SK-N-SH (cell line): ENCODE measurements around the gene P2RY14. TPM values are rescaled to one million over a fixed set of nuclear protein-coding genes. Genes with fewer than 3 reads are reported as not detected.

Experiments
- CTCF ChIA-PET: fragments of 300-600, 350-600 bp; formaldehyde crosslinking; extraction: SDS; loops from one replicate; lab custom pipeline; 2021; lab: Yijun Ruan, JAX
- POLR2A ChIA-PET: fragments of 350-600 bp; sonication (Branson Sonifier 250); formaldehyde crosslinking; extraction: SDS; loops from one replicate; lab custom pipeline; 2020; ENCODE audit warnings: antibody characterized with exemption, inconsistent platforms; lab: Yijun Ruan, JAX
- DNase-seq: peaks from one replicate; pipeline ENCODE4 v3.0.0; 2012
- H2AFZ ChIP-seq: fragments of 200-600 bp; sonication (generic); 2 replicates; pipeline ENCODE4 v1.8.1; 2016; ENCODE audit warnings: antibody characterized with exemption, mild to moderate bottlenecking, low read depth
- H3F3A ChIP-seq: fragments of 200-600 bp; sonication (generic); replicated peaks from 2 replicates; pipeline ENCODE3; 2016; ENCODE audit warnings: antibody characterized with exemption, mild to moderate bottlenecking; ENCODE audit not compliant: insufficient read depth
- H3K27ac ChIP-seq, 2 experiments: fragments of 200-500 bp in 1 of 2; fragments of 200-600 bp in 1 of 2; sonication (Bioruptor generic) in 1 of 2; sonication (generic), shearing (Covaris generic) in 1 of 2; 2 replicates each; pipeline versions ENCODE4 v1.5.1 to v1.6.1; 2014 to 2016; ENCODE audit warnings: low read depth in 2 of 2, inconsistent platforms in 1 of 2, low read length in 1 of 2, mild to moderate bottlenecking in 1 of 2, mixed read lengths in 1 of 2
- H3K27me3 ChIP-seq: fragments of 200-600 bp; sonication (generic), shearing (Covaris generic); 2 replicates; pipeline ENCODE4 v1.6.1; 2016; ENCODE audit warnings: mixed run types; ENCODE audit not compliant: insufficient read depth
- H3K36me3 ChIP-seq, 2 experiments: fragments of 200-500 bp in 1 of 2; fragments of 200-600 bp in 1 of 2; sonication (Bioruptor generic) in 1 of 2; sonication (generic) in 1 of 2; replicated peaks in 1 of 2; 2 replicates each; pipeline versions ENCODE3 to v1.5.1; 2014 to 2016; ENCODE audit warnings: low read length in 1 of 2, mild to moderate bottlenecking in 1 of 2; ENCODE audit not compliant: insufficient read depth in 2 of 2, control insufficient read depth in 1 of 2
- H3K4me1 ChIP-seq, 2 experiments: fragments of 200-500 bp in 1 of 2; fragments of 200-600 bp in 1 of 2; sonication (Bioruptor generic) in 1 of 2; sonication (generic), shearing (Covaris generic) in 1 of 2; 2 replicates each; pipeline versions ENCODE4 v1.5.1 to v1.6.1; 2014 to 2016; ENCODE audit warnings: low read depth in 1 of 2, low read length in 1 of 2, mixed run types in 1 of 2; ENCODE audit not compliant: insufficient read depth in 2 of 2, control insufficient read depth in 1 of 2
- H3K4me2 ChIP-seq: fragments of 200-600 bp; sonication (generic), shearing (Covaris generic); 2 replicates; pipeline ENCODE4 v1.6.1; 2017; ENCODE audit warnings: mixed run types
- H3K4me3 ChIP-seq, 2 experiments: fragments of 200-500 bp in 1 of 2; fragments of 200-600 bp in 1 of 2; sonication (Bioruptor generic) in 1 of 2; sonication (generic), shearing (Covaris generic) in 1 of 2; 2 replicates each; pipeline versions ENCODE4 v1.5.1 to v1.8.1; 2014 to 2016; ENCODE audit warnings: low read depth in 2 of 2, inconsistent platforms in 1 of 2, low read length in 1 of 2, mild to moderate bottlenecking in 1 of 2, mixed read lengths in 1 of 2, moderate library complexity in 1 of 2
- H3K79me2 ChIP-seq: fragments of 200-600 bp; sonication (generic); 2 replicates; pipeline ENCODE4 v1.8.1; 2017; ENCODE audit warnings: mild to moderate bottlenecking; ENCODE audit not compliant: insufficient read depth
- H3K9ac ChIP-seq: fragments of 200-600 bp; sonication (generic); 2 replicates; pipeline ENCODE4 v1.6.1; 2017; ENCODE audit warnings: mixed run types
- H3K9me2 ChIP-seq: fragments of 200-600 bp; sonication (generic); 2 replicates; pipeline ENCODE4 v1.6.1; 2017; ENCODE audit warnings: mixed run types
- H3K9me3 ChIP-seq: fragments of 200-600 bp; sonication (generic); 2 replicates; pipeline ENCODE4 v1.6.1; 2017; ENCODE audit warnings: mixed run types, mild to moderate bottlenecking, moderate library complexity
- H4K20me1 ChIP-seq: fragments of 200-600 bp; sonication (generic); 2 replicates; pipeline ENCODE4 v1.6.1; 2017; ENCODE audit warnings: mild to moderate bottlenecking, mixed run types; ENCODE audit not compliant: insufficient read depth
- NFIC ChIP-seq: IDR thresholded peaks from 2 replicates; pipeline ENCODE4 v1.4.0; 2012; ENCODE audit warnings: borderline replicate concordance
- RCOR1 ChIP-seq: fragments of 150-350 bp; IDR thresholded peaks from 2 replicates; pipeline ENCODE4 v1.6.1; 2017; ENCODE audit warnings: antibody characterized with exemption, low read length
- REST ChIP-seq: IDR thresholded peaks from 2 replicates; pipeline ENCODE4 v1.6.1; 2012; ENCODE audit warnings: mild to moderate bottlenecking, low read depth, low read length, moderate library complexity
- RXRA ChIP-seq: IDR thresholded peaks from 2 replicates; pipeline ENCODE4 v1.4.0; 2012; ENCODE audit warnings: low read depth, mild to moderate bottlenecking, borderline replicate concordance
- TAF1 ChIP-seq: IDR thresholded peaks from 2 replicates; pipeline ENCODE4 v1.6.1; 2012; ENCODE audit warnings: low read depth, mild to moderate bottlenecking, low read length, moderate library complexity, borderline replicate concordance
- TCF12 ChIP-seq: IDR thresholded peaks from 2 replicates; pipeline ENCODE4 v1.4.0; 2012
- ZBTB33 ChIP-seq: IDR thresholded peaks from 2 replicates; pipeline ENCODE4 v1.4.0; 2012; ENCODE audit warnings: low read depth, borderline replicate concordance
- WGBS: methylation state at CpG from one replicate; pipeline ENCODE4 v1.1.6; 2017; ENCODE audit warnings: low lambda C conversion rate; 5-methylcytosine and 5-hydroxymethylcytosine counted together
- polyA plus RNA-seq, 3 experiments: library from polyadenylated mRNA; depleted of rRNA; stranded (reverse); fragments of >200 nt; gene quantifications; 2 replicates each; pipeline ENCODE4 v1.2.3, GENCODE V29; 2012
- TF ChIP-seq, protein P1 (sequence below): fragments of 150-350 bp; IDR thresholded peaks from 2 replicates; pipeline ENCODE4 v1.6.1; 2016; ENCODE audit warnings: mild to moderate bottlenecking, low read depth, low read length
- TF ChIP-seq, protein P2 (sequence below): fragments of 150-350 bp; IDR thresholded peaks from 2 replicates; pipeline ENCODE4 v1.6.1; 2017; ENCODE audit warnings: antibody characterized with exemption, low read length, low read depth, borderline replicate concordance

P2RY14 gene
- polyA plus RNA-seq, 1 of the 3 experiments (the other 2 are of a cell fraction): not detected

- no peak for DNase-seq
- Histone ChIP-seq H3K36me3 (no peaks in the 10 kb centered on the region), H3K27me3 (peaks cover 4% of the 10 kb centered on the region; the same call in 1 of the 2 replicates), H3K79me2 (no peaks in the 10 kb centered on the region), H3K27ac (no peak overlapping the region), H4K20me1 (no peaks in the 10 kb centered on the region), H3K9ac (no peak overlapping the region), H3K4me3 (no peak overlapping the region), H3K4me1 (no peaks in the 10 kb centered on the region), H3K9me2 (no peaks in the 10 kb centered on the region), H3K4me2 (no peak overlapping the region), H3K9me3 (no peaks in the 10 kb centered on the region), H2AFZ (no peak overlapping the region), H3F3A (peaks cover 8% of the 10 kb centered on the region)
- WGBS: 51% methylated on average over 2 of the region's 2 CpGs
- CTCF ChIA-PET: interaction anchor here (1.9 kb wide), 1 partner anchor 41 kb away, joined by 4 read pairs; no protein-coding TSS in a partner anchor
- POLR2A ChIA-PET: no interaction called here
- TF ChIP-seq TCF12 (no peak), ZBTB33 (no peak), NFIC (no peak), TAF1 (no peak), RXRA (no peak), REST (no peak), RCOR1 (no peak)
- TF ChIP-seq, protein P1, sequence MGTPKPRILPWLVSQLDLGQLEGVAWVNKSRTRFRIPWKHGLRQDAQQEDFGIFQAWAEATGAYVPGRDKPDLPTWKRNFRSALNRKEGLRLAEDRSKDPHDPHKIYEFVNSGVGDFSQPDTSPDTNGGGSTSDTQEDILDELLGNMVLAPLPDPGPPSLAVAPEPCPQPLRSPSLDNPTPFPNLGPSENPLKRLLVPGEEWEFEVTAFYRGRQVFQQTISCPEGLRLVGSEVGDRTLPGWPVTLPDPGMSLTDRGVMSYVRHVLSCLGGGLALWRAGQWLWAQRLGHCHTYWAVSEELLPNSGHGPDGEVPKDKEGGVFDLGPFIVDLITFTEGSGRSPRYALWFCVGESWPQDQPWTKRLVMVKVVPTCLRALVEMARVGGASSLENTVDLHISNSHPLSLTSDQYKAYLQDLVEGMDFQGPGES: no peak
- TF ChIP-seq, protein P2, sequence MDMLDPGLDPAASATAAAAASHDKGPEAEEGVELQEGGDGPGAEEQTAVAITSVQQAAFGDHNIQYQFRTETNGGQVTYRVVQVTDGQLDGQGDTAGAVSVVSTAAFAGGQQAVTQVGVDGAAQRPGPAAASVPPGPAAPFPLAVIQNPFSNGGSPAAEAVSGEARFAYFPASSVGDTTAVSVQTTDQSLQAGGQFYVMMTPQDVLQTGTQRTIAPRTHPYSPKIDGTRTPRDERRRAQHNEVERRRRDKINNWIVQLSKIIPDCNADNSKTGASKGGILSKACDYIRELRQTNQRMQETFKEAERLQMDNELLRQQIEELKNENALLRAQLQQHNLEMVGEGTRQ: no peak
Observed at GRCh38 chr3:151299006-151299405, 20.7 kb upstream of the P2RY14 start.
